Measurements from ENCODE around the gene TAS2R3. TPM values are rescaled to one million over a fixed set of nuclear protein-coding genes. Genes with fewer than 3 reads are reported as not detected.

Gene TAS2R3

Small RNA genes lying within 50 kb of the gene (small RNA-seq; reads per million reads assigned to genes)
- gene RNU1-82P (ENCODE audit: insufficient read depth), result not detected
